HG02840 (cell line): ENCODE measurements around the gene PAPPA.

Source experiments
- ATAC-seq: cut with Tn5 transposase; IDR thresholded peaks from one replicate; pipeline ENCODE4 v1.9.1; 2021; ENCODE audit warnings: mild to moderate bottlenecking, moderate library complexity, moderate number of reproducible peaks; ENCODE audit not compliant: unreplicated experiment, low FRiP score

PAPPA gene

DNA sequence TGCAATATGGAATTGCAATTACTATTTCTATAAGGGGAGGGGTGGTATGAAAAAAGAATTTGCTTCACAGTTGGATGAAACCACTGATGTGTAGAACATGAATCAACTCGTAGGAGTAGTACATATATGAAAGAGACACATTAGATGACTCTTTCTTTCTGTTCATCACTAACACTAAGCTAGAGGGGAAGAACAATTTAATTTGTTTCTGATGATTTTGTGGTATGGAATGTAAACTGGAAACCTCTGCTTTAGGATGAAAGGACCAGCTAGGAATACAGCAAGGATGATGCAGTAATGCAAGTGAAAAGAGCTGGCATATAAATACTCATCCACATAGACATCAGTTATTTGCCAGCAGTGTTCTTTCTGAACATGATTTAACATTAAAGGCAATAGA is 113.4 kb downstream of the PAPPA start:
- ATAC-seq = no peak

DNA sequence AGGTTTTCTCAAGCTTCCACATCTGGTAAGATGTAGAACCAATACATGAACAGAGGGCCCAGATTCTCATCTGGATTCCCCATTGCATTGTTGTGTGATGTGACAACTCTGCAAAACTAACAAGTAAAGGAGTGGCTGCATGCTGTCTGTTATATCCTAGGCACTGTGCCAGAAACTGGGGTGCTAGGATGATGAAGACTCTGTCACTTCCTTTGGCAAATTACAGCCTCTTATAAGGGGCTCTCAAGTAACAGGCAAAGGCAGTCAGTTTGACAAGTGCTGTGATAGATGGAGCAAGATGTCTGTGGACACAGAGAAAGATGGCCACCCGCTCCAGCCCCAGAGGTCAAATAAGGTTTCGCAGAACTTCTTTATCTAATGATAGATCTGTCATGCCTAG is 115.7 kb downstream of the PAPPA start:
- no peak for ATAC-seq

DNA sequence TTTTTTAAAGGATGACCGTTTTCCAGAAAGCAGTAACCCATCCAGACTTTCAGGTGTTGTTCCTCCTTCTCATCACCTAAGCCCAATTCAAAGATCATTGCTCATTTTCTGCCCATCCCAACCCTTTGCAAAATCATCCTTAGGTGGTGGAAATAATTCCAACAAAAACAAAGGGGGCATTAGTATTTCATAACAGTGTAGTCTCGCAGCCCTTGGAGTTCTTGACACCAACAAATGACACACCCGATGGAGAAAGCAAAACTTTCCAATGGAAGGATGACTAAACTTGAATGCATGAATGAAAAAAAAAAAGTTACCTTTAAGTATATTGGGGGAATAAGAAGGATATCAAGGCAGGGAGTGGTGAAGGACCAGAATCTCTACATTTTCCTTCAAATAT is 117.0 kb downstream of the PAPPA start:
- no peak for ATAC-seq

DNA sequence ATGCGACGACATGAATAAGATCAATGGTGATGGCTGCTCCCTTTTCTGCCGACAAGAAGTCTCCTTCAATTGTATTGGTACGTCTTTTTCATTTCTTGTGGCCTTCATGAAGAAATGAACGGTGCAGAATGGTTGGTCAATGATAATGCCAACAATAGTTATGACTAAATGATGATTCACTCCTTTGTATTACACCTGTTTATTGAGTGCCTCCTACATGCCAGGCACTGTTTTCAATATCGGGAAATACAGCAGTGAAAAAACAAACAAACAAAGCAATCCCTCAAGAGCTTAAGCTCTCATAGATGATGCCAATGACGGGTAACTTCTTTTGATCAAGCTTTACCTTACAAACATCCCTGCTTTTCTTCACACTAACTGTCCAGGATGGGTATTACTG is 117.7 kb downstream of the PAPPA start:
- no peak for ATAC-seq

DNA sequence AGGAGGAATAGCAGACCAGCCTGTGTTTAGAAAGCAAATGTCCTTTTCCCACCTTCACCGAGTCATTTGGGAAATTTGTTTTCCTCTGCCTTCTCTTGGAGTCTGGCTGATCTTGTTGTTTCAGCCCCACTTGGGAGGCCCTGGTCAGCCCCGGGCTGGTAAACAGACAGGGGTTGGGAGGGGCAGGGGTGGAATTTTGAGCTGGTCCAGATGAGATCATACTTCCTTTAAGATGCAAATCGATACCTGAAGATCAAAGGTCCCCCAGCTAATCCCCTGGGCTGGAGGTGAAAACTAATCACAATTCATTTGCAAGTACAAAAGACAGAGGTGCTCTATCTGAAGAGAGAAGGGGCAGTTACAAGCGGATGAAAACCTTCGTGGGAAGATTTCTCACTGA is 118.4 kb downstream of the PAPPA start:
- no peak for ATAC-seq

DNA sequence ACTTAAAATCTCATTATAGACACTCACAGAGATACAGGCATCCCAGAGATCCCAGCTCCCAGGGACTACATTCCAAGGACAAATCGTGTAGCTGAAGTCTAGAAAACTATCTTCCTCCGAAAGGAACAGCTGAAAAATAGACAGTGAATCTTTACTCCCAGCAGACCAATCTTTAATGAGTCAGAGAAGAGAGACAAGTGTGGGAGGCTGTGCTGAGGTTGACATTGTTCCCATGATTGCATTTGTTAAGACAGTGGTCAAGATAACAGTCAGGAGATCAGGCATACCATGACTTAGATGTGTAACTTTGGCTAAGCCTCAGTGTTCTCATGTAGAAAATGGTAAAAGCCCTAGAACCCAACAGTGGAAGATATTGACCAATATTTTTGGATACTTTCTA is 120.7 kb downstream of the PAPPA start:
- ATAC-seq = no peak

DNA sequence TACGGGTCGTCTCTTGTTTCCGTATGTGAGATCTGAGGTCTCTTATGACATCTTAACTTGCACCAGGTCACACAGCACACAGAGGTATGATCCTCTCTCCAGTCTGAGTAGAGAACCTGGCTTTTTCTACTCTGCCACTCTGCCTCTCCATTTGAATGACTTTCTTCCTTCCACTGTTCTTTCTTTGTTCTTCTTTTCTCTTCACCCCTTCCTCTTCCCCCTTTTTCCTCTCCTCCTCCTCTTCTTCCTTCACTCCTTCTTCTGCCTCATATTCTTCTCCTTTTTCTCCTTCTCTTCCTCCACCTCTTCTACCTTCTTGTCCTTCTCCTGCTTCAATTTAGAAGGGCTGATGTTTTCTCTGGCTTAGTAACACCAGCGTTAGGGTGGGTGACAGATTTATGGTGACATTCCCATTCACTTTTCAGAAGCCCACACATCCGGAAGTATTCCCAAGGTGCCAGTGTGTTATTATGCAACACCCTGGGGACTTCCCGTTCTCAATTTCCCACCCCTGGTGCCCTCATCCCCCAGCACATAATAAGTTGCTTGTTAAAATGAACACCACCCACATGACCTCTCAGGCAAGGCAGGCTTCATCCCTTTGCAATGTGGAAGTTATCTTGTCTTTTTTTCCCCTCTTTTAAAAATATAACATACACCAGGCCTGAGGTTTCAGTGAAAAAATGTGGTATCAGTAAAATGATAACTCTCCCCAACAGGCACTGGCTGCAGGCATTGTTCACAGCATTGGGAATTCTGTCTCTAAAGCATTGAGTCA is 122.0 kb downstream of the PAPPA start:
- ATAC-seq = no peak

DNA sequence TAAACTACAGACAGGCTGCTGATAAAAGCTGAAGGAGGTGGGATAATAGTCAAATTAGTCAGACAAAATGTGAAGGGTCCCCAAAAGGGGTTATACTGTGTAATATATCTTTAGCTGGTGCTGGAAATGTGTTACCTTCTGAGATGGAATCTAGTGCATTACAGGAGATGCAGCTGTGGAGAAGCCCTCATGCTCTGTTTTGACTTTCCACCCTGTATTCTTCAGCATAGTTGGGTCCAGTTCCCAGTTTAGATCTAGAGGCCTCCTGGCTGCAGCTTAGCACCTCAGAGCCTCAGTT is 122.6 kb downstream of the PAPPA start:
- no peak for ATAC-seq

DNA sequence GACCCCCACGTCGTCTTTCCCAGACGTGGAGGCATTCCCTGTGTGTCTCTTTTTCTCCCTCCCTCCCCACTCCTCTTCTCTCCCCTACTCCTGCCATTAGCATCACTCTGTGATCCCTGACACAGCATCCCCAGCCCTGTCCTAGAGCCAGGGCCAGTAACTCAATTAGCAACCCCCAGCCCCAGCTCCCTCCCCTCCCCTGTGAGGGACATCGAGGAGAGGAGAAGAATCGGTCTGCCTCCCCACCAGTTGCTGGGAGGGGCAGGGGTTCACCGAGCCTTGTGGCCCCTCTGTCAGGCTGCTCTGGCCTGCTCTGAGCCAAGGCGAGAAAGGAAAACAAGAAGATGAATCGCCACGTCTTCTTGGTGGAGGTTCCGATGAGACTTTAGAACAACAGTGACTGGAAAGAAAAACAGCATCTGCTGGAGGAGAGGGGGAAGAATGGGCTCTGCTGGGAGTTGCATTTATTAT is 123.1 kb downstream of the PAPPA start:
- ATAC-seq = no peak

DNA sequence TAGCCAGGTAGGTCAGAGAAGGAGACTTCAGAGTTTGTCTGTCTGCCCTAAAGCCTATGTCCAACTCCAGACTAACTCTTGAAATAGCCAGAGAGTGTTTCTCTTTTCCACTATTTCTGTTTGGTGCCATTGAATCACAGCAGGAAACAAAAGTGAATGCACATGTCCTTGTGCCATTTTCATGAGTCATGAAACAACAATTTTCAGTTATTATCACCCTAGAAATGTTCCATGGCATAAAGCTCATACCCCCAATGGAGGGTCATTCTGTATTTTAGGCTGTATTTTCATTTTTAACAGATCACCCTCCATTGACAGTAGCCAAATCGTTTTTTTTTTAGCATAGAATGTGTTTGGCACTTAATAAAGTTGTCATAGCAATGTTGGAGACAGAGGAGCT is 124.7 kb downstream of the PAPPA start:
- ATAC-seq = no peak

DNA sequence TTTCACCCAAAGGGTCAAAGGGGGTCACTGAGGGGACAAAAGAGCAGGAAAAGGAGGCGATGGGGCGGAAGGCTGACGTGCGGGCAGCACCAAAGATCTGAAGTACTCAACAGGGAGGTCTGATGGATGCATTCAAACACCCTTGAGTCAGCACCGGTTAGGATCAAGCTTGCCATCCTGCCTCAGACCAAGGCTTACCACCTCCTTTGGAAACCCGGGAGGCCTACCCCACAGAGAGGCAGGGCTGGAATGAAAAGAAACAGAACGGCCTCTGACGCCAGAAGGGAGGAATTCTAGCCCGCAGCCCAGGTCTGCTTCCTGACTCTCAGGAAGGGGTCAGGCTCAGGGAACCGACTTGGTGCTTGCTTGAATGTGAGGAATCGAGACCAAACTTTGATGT is 125.6 kb downstream of the PAPPA start:
- no peak for ATAC-seq

DNA sequence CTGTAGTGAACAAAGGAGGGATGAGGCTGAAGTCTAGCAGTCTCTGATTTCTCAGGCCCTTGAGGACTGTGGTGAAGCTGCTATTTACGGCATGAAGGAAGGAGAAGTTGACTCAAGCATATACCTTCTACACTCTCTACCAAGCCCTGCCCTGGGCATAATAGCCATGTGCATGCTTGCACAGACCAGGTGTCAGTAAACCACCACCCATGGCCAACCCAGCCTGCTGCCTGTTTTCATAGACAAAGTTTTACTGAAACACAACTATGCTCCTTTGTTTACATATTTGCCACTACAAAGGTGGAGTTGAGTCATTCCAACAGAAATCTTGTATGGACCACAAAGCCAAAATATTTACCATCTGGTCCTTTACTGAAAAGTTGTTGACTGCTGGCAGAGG is 126.9 kb downstream of the PAPPA start:
- no peak for ATAC-seq

DNA sequence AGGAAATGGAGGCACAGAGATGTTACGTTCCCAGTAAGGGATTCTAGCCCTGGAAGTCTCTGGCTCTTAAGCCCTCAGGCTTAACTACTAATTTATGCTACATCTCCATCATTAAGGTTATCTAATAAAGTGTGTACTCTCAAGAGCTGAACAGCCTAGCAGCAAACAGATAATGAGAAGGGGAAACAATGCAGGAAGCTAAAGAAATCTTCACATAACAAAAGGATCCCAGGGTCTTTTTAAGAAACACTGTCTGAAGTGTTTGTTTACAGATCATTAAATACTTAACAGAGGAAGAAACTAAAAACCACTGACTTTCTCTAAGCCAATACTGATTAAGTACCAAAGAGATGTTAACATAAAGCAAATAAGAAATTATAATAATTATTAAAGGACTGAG is 129.0 kb downstream of the PAPPA start:
- no peak for ATAC-seq

DNA sequence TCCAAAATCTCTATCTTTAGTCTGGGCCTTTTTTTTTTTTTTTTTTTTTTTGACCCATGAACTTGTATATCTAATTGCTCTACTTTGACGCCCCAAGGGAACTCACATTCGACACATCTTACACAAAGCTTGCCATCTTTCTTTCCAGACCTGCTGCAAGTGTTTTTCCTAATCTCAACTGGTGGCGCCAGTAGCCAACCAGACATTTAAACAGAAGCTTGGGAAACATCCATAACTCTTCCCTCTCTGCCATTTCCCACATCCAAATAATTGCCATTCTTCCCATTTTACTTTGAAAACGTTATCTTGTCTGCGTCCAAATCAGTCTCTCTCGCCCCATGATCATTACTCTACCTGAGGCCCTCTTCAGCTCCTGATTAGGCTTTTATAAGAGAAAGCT is 130.9 kb downstream of the PAPPA start:
- no peak for ATAC-seq

DNA sequence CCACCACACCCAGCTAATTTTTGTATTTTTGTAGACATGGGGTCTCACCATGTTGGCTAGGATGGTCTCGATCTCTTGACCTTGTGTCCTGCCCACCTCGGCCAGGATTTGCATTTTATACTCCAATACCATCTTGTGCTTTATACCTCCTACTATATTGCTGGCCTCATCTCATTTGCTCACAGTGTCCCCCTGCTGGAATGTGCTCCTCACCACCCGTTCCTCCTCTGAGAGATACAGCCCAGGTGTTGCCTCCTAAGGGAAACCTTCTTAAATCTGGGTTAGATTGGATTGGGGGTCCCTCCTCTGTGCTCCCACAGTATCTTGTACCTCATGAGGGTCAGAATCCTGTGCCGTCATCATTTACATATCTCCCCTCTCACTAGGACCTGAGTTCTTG is 131.7 kb downstream of the PAPPA start:
- no peak for ATAC-seq

DNA sequence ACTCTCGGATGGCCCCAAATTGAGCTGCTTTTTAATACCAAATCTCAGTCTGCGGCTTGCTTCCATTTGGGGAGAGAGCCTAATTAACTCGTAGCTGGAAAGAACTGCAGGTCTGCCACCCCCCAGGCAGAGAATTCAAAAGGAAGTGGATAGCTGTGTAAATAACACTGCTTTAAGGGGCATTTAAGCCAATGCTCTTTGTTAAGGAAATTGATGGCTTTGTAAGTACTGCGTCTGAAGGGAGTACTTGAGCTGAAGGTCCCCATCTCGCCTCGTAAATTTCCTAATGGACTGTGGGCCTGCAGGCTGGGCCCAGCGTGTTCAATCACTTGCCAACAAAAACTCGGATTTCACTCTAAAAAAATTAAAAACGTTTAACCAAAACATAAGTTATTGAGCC is 132.7 kb downstream of the PAPPA start:
- ATAC-seq = no peak

DNA sequence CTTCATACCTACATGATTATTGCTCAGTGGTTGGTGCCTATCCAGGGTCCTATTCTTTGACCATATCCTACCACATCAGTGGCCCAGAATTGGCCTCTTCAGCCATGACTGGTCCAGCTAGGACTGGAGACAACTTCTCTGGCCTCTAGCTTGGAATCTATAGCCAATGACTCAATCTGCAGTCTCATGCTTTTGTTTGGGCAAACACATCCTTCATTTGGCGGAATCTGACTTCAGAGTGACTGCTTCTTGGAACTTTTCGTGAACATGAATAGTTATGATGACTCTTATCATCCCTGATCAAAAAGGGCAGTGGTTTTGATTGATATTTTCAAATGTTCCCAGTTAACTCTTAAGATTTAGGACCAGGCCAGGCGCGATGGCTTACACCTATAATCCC is 134.1 kb downstream of the PAPPA start:
- no peak for ATAC-seq

DNA sequence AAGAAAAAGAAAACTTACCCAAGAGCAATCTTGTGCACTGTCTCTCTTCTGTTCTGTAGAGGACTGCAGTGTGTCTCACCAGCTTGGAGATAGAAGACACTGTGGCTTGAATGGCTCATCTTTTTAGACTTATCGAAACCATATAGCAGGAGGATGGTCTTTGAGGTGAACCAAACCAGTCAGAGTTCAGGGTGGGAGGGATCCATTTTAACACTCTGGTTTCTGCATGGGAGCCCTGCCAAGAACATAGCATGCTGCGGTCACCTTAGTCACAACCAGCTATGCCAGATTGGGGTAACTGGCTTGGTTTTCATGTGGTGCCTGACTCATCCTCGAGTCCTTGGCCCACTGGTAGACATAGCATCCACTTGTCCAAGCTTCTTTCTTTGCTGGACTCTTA is 135.1 kb downstream of the PAPPA start:
- ATAC-seq = no peak

DNA sequence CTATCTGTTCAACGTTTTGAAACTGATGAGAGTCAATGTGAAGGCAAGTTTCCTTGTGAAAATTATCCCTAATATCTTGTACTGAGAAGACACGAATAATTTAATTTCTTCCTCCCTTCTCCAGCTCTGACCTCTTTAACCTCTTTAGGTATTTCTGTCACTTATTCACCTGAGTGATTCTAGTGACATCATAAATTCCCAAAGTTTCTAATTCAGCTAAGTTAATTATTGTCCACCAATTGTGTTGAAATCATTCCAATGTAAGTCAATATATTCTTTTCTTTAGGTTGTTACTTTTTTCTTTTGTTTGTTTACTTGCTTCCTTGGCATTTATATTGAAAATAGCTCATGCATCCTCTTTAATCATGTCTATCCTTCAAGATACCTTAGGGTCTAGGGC is 143.8 kb downstream of the PAPPA start:
- no peak for ATAC-seq

DNA sequence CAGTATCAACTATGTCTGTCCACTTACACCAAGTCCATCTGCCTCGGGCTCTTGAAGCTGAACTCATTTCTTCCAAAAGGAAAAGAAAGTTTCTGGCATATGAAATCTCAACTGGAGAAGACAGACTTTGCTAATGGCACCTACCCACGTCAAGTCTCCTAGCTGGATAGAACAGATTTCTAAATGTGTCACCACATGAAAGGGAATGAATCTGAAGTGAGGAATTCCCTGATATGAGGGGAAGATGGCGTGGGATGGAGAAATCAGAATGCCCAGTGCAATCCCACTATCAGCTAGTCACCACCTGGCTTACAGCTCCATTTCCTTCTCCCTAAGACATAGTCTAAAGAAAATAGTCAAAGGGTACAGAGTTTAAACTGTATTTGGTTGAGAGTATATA is 144.7 kb downstream of the PAPPA start:
- no peak for ATAC-seq

DNA sequence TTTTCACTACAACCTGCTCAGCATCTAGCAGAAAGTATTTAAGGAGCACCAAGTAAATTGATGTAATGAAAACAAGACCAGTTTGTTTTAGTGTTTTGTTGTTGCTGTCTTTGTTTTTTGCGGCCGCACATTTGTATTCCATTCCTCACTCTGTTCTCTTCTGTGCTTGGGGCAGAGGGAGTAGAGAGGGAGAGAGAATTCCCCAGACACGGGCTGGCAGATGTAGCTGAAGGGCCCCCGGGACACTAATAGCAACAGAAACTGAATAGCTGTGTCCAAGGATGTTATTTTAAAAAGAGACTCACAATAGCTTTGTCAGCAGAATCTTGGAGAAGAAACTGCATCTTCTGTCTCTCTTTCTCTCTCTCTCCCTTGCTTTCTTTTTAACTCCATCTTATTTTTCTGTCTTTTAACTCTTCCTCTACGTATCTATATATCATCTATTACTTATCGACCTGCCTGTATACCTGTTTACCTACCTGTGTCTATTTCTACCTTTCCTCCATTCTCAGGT is 145.3 kb downstream of the PAPPA start:
- ATAC-seq = no peak

DNA sequence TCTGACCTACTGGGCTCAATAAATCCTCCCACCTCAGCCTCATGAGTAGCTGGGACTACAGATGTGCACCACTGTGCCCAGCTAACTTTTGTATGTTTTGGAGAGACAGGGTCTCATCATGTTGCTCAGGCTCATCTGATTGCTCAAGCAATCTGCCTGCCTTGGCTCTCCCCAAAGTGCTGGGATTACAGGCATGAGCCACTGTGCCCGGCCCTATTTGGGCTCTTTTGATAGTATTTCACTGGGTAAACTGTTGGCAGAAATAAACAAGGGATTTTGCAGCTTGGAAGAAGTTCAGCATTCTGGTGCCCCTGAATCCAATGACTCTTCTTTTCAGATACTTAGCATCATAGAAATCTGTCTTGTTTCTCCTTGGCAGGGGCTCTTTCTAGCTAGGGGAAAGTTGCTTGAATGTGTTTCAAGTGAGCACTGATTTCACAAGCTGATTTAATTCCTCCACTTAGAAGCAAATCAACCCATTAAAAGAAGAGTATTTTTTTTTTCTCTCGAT is 146.8 kb downstream of the PAPPA start:
- ATAC-seq = no peak

DNA sequence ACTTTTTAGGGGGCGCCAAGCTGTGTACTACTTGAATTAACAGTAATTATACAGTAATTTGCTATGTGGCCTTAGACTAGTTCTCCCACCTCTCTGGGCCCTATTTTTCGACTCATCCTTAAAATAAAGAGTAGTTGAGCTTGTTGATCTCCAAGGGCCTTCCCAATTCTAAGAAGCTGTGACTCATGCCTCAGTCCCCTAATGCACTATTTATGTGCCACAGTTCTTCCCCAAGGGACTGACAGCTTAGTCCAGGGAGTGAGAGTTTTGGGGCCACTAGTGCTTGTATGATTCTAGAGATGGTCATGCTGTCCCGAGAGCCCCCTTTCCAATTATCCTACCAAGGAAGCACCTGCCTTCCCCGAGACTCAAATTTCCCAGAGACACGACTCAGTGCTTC is 149.7 kb downstream of the PAPPA start:
- no peak for ATAC-seq
